GM03348 (cell line): ENCODE measurements around the gene HDAC2.
"Not testable (repeated sequence)": the region's sequence is repeated elsewhere in the genome, so short reads cannot be mapped to it uniquely, and the experiment has no call there.

Experiments
- DNase-seq: peaks from one replicate; pipeline ENCODE4 v3.0.0; 2012; ENCODE audit warnings: low spot score

HDAC2 gene

DNA sequence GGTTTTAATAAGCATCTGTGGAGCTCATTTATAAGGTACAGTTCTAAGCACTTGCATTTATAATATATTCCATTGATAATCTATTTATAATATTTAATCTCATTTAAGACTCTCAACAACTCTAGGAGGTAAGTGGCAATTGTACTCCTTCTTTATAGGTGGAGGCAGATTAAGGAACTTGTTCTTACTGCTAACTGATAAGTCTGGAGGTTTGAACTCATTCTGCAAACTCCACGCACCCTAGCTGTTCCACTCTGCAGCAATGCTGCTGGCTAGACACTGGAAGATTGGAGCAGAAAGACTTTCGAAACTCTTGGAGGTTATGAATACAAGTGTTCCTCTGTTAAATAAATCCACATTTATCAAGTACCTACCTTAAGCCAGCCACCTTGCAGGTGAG lies 793 bp upstream of the HDAC2 start:
- peak; percentile 12 for DNase-seq

DNA sequence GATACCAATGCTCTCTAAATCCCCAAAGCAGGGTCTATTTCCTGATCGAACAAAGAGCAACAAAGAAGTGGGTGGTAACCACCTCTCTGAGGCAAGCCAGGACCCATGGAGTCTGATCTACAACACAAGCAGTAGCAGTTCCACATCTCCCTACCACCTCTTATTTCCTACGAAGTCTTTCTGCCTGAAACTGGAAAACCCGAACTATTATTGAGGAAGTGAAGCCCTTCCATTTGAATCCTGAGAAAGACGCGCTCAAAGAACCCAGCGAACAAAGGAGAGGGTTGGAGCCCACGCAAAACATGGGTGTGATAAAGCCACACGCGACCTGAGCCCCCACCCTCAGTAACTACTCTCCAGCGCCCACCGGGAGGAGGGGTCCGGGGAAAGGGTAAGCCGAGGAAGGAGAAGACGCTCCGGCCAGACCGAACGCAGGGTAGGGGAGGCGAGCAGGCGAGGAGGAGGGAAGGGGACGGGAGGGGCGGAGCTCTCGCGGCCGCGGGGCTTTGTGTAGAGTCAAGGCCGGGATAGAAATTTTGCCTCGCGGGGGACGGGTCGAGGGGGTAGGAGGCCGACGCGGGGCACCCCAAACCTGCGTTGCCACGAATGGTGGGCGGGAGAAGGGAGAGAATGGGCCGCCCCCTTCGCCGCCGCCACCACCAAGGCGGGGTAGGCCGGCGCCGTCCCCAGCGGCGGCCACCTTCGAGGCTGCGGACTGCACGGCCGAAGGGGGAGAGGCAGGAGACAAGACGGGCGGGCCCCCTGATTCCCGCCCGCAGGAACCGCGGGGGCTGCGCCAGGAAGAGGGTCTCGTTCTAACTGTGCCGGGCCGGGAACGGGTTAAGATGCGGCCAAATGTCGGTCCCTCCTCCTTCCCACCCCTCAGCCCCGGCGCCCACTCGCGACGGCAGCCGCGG lies 802 bp downstream of the HDAC2 start:
- DNase-seq = peak; percentile 76

DNA sequence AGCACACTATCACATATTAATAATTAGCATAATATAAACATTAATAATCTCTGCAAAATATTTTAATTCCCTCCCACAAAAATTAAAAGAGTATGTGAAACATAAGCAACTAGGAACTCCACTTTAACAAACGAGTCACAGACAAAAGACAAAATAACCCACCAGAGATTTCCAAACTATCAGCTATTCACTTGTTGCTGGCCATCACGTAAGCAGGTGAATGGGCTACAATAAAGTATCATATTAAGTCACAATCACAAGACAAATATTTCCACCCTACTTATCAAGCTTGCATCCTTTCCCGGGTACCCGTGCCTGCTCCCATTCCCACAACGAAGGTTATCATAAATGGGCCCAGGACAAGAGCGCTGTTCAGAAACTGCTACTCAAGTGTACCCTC lies 2.5 kb downstream of the HDAC2 start:
- DNase-seq = no peak

DNA sequence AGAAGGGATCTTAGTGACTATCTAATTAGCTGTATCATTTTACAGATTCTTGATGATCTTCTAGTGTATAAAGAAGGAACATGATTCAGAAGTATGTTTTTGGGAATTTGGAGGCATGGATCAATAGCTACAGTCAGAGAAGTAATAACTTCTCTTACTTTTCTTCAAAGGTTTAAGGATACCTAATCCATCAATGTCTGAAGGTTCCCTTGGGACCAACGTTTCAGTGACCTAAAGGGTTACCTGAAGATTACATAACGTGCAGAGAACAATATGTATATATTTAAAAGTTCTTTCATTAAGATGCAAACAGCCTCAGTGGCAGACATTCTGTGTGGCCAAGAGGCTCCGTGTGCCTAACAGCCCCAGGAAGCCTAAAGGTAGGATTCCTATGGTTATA lies 3.2 kb downstream of the HDAC2 start:
- no peak for DNase-seq

DNA sequence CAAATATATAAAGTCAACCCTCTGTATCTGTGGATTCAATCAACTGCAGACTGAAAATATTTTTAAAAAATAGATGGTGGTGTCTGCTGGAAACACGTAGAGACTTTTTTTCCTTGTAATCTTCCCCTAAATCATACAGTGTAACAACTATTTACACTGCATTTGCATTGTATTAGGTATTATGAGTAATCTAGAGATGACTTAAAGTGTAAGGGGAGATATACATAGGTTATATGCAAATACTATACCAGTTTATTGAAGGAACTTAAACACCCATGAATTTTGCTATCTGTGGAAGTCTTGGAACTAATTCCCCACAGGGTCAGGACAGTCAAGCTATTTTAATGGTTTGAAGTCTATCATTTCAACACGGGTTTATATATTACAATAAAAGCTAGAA lies 10.2 kb downstream of the HDAC2 start:
- no peak for DNase-seq

DNA sequence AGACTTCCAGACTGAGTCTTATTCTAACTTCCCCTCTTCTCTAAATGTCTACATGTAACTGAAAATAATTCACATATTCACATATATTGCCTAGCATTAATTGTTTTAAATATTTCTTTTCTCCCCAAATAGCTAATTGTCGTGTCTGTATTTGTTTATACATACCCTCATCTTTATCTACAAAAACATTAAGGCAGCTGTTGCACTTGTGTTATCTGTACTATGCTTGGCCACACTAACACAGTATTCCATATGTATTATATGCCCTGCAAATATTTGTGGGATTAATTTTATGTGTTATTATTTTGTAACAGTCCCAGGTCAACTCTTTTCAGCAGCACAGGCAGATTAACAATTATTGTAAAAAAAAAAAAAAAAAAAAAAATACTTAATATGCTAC lies 11.7 kb downstream of the HDAC2 start:
- DNase-seq = no peak

DNA sequence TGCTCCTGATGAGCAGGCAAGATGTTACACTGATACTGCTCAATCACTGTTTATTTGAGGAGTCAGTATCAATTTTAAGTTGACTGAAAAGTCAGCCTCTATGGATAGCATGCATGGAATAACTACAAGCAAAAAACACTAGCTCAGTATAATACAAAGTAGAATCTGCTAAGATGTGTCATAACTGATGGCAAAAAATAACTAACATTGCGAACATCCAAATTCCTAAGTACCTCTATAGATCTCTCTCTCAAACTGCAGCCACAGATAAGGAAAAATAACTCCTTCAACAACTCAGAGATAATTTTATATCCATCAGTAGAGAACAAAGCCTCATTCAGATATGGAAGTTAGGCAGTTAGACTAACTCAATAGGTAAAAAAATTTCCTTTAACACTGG lies 16.3 kb downstream of the HDAC2 start:
- DNase-seq = no peak

DNA sequence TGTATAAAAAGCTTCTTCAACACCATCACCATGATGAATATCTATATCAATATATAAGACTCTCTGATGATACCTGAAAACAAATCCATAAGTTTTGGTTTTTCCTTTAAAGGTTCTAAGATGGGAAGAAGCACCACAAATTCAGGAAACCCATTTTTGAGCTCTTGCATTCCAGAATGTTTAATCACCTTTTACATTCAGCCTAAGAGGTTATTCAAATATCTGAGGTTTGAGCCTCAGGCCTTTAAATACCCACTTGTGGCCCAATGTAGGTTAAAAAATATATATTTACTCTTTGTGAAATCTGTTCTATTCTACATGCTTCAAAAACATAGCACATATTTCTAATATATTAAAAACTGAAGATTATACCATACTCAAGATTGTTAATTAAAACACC lies 17.6 kb downstream of the HDAC2 start:
- DNase-seq = peak; percentile 30

DNA sequence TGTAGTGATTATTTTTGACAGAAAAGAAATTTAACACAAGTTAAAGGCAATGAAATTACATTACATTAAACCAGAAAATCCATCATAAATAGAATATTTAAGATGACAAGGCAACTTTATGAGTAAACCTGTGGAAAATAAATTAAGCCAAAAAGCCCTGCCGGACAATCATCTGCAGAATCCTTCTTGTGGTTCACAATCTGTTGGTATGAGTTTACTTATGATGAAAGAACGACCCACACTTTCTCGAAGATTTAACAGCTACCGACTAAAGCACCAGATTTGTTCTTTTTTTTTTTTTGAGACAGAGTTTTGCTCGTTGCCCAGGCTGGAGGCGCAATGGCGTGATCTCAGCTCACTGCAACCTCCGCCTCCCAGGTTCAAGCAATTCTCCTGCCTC lies 21.4 kb downstream of the HDAC2 start:
- no peak for DNase-seq

DNA sequence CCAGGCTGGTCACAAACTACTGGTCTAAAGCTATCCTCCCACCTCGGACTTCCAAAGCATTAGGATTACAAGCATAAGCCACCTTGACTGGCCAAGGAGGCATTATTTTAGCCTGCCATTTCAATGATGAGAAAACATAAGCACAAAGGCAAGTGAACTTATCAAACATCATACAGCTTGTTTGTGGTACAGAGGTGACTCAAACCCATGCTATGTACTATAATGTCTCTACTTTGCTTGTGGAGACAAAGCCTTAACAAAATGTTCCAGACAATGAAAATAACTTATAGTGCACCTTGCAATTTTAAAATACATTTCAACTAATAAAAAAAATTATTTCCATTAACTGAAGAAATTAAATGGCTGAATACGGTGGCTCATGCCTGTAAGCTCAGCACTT lies 26.2 kb downstream of the HDAC2 start:
- DNase-seq = no peak

DNA sequence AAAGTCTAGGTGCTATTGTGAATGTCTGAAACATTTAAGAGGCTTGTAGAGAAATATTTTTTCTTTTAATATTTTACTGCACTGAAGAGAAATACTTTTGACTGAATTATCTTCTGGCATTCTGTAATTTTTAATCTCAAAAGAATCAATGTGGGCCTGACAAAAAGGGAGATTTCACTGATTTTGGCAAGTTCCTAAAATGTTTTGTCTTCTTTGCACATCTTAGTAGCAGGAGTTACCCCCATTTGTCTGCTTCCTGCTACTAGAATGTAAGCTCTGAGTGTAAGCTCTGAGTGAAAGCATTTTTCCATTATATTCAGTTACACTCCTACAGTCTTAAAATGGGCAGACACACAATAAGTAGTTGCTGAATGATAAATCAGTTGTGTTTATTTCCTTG lies 31.1 kb downstream of the HDAC2 start:
- DNase-seq = no peak

DNA sequence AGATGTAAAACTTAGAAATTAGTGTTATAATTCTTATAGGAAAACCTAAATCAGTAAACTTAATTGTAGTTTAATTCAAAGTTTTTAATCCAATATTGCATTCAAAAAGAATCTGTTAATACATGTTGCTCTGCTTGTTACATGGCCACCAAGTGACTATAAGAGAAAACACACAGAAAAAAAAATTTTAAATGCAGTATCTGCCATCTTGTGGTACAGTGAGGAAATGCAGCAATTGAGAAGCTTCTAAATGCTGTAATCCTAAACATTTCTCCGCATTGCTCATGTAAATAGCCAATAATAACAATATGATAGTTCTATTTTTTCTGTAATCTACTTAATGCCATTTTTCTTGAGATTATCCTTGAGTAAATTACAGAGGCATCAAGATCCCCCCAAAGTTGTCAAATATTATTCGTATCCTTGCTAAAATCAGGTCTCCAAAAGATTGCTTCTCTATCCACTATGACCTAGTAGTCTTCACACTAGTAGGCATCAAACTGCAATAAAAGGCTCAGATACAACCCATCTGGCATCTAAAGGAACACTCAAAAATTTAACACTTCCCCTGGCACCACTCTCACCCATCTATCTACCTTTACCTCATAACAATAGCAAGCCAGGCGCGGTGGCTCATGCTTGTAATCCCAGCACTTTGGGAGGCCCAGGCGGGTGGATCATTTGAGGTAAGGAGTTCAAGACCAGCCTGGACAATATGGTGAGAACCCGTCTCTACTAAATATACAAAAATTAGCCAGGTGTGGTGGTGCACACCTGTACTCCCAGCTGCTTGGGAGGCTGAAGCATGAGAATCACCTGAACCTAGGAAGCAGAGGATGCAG lies 34.6 kb downstream of the HDAC2 start:
- DNase-seq = peak; percentile 66

DNA sequence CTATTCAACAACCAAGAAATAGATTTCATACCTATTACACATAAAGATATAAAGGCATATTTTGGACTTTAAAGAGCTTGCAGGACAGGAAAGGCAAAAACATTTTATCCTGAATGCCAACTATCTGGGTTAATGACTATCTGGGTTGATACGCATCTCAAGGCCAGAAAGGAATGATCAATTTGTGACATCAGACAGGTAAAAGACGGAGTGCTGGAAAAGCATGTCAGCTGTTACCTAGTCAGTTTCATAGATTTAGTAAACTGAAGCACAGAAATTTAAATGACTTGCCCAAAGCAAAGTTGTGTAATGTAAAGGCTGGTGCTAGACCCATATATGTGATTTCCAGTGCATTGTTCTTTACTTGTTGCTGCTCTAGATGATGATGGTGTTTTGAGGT lies 36.8 kb downstream of the HDAC2 start:
- DNase-seq = no peak

DNA sequence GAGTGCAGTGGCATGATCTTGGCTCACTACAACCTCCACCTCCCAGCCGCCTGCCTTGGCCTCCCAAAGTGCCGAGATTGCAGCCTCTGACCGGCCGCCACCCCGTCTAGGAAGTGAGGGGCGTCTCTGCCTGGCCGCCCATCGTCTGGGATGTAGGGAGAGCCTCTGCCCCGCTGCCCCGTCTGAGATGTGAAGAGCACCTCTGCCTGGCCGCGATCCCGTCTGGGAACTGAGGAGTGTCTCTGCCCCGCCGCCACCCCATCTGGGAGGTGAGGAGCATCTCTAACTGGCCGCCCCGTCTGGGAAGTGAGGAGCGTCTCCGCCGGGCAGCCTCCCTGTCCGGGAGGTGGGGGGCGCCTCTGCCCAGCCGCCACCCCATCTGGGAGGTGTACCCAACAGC lies 39.0 kb downstream of the HDAC2 start:
- not testable (repeated sequence) for DNase-seq

DNA sequence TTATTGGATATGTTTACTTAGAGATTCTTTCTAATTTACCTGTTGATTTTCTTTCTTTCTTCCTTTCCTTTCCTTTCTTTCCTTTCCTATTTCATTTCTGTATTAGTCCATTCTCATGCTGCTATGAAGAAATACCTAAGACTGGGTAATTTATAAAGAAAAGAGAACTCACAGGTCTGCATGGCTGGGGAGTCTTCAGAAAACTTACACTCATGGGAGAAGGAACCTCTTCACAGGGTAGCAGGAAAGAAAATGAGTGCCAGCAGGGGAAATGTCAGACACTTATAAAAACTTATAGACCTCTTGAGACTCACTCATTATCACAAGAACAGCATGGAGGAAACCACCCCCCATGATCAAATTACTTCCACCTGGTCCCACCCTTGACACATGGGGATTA lies 40.8 kb downstream of the HDAC2 start:
- DNase-seq = no peak

DNA sequence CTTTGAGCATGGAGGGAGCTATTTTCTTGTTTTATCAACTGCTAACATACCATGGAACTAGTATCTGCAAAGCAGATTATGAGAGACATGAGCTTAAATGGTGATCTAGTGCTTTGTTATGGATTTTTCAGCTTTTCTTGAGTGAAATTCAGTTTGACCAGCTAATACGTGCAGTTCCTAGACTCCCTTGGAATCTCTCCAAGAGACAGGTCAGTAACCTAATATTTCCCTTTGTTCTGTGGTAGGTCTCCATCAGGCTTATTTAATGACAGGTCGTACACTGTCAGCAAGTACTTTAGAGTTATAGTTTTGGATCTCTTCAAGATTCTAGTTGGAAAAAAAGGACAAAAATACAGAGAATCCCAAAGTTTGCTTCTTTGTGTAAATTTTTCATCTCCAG lies 43.9 kb downstream of the HDAC2 start:
- no peak for DNase-seq

DNA sequence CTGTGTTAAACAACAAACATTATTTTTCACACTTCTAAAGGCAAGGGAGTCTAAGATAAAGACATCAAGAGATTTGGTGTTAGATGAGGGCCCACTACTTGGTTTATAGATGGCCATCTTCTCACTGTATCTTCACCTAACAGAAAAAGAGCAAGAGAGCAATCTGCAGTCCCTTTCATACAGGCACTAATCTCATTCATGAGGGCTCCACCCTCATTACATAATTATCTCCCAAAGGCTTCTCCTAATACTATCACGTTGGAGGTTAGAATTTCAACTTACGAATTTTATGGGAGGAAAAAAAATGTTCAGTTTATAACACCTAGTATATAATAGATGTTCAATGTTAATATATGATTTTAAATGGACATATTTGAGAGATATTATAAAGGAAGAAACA lies 45.6 kb downstream of the HDAC2 start:
- DNase-seq = no peak

DNA sequence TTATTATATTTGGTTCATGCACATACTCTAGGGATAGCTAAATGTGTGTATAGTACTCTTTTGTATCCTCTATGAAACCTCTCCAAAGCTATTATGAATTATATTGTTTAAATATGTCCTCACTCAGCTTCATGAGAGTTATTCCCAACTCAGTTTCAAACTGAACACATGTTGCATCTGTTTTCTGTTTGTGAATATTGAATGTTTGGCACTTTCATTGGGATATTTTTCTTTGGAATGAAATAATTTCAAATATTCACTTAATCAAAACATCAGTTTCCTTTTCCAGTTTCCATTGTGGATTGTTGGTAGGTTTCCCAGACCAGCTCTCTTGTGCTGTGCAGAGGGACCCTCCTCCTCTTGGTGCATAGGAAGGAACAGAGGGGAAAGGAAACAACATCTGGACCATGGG lies 46.6 kb downstream of the HDAC2 start:
- DNase-seq = peak; percentile 10

DNA sequence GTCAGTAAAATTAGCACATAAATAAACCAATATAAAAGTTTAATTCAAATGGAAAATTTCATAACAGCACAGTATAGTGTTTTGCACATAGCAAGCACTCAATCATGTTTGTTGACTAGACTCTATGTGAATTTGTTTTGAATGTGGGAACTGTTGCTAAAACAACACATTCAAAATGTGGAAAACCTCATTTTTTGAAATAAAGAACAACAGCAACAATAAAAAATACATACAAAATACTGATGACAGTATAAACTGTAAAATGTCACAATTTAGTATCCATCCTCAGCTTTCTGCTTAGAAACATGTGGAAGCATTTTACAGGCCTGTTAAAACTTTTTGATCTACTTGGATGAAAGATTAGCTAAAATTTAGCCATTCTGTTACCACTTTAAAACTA lies 47.4 kb downstream of the HDAC2 start:
- no peak for DNase-seq

DNA sequence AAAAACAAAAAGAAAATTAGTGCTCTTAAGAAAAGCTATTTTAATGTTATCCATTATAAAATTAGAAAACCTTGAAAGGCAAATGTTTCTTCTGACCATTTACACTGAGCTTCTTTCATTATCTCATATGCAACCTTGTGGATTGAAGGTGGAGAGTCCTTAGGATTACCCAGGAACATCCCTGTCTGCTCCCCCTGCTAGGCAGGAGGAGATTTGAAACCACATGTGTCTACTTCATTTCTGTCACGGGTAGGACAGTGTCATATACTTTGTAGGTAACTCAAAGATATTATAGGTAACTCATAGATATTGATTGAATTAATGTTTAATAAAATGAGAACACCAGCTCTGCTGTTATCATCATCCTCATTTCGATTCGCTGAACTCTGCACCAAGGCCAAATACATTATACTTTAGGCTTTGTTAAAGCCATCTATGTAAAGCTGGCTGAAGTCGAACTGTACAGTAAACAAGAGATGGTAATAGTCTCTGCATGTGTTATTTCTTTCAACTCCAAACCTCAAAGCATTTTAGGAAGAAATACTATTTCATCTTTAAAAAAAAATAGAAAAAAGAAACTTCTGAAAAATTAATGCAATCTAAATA lies 49.5 kb downstream of the HDAC2 start:
- DNase-seq = no peak

DNA sequence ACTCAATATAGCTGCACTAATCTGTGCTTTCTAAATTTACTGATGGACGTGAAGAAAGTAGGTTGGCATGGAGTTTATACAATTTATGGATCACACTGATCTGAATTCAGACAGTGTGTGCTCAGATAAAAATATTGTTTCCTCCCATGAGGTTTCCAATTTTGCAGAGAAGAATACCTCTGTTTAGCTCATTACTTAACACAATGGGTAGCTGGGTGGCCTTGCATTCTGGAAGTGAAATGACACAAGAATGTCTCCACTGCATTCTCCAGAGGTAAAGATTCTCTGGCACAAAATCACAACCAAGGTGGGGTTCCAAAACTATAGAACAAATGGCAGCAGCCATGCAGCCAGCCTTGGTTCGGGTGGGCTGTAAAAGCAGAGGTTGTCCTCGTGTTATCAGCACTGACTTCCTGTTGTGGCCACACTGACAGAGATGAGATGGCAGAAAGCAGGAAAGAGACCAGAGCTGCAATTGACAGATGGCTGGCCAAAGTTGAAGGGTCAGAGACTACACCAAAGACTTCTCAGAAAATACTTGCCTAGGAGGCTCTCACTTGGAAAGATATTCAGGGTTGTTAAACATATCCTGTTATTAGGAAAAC lies 50.2 kb downstream of the HDAC2 start:
- no peak for DNase-seq

DNA sequence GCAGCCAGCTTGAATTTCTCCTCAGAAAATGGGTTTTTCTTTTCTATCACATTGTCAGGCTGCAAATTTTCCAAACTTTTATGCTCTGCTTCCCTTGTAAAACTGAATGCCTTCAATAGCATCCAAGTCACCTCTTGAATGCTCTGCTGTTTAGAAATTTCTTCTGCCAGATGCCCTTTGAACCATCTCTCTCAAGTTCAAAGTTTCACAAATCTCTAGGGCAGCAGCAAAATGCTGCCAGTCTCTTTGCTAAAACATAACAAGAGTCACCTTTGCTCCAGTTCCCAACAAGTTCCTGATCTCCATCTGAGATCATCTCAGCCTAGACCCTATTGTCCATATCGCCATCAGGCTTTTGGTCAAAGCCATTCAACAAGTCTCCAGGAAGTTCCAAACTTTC lies 60.7 kb downstream of the HDAC2 start:
- not testable (repeated sequence) for DNase-seq
